Non-pigmented ciliary epithelial cell (primary cell): ENCODE results near the gene RASEF.
"Not testable (repeated sequence)": the region's sequence is repeated elsewhere in the genome, so short reads cannot be mapped to it uniquely, and the experiment has no call there.

Experiments used
- DNase-seq: peaks from one replicate; pipeline ENCODE4 v3.0.0-alpha.2; 2010; ENCODE audit warnings: low read depth

The RASEF gene

DNA sequence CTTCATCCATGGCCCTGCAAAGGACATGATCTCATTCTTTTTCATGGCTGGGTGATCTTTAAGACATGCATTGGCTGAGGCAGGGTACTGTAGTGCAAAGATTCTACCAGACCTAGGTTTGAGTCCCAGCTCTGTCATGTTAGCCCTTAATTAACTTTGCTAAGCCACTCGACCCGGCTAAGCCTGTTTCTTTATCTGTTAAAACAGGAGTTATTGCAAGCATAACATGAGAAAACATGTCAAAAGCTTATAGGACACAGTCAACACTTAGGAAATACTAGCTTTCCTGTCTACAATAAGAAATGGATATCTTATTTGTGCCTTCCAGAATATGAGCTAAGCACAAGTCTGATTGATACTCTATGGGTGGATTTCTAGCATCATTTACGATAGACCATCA lies 92.6 kb downstream of the RASEF start:
- DNase-seq = no peak

GRCh38 chr9:82969291-82969690 lies 93.7 kb downstream of the RASEF start:
- no peak for DNase-seq

- no peak for DNase-seq
Observed at GRCh38 chr9:82968816-82969215, 94.1 kb downstream of the RASEF start.

GRCh38 chr9:82968388-82968787 lies 94.6 kb downstream of the RASEF start:
- no peak for DNase-seq

DNA sequence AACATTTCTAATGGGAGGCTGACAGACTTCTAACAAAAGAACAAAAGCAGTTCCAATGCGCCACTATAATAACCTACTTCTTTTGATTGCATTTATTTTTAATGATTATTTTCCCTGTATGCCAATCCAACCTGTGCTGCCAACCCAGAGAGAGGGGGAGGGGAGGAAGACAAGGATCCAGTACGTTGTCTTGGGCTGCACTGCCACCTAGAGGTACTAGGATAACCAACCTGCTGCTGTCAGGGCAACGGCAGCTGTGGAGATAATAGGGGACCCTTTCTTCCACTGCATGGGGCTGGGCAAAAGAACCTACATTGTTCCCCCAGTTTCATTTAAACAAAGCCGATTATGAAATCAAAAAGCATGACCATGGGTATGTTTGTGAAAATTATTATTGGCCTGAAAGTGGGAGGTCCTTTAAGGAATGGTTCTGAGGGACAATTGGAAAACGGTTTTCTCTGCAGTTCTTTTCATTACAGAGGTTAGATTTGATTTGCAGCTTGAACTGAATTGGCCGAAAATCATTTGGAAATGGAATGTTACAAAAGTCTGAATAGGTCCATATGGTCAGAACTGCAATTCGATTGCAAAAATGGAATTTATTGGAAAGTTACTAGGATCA lies 101.3 kb downstream of the RASEF start:
- peak; percentile 45 for DNase-seq

DNA sequence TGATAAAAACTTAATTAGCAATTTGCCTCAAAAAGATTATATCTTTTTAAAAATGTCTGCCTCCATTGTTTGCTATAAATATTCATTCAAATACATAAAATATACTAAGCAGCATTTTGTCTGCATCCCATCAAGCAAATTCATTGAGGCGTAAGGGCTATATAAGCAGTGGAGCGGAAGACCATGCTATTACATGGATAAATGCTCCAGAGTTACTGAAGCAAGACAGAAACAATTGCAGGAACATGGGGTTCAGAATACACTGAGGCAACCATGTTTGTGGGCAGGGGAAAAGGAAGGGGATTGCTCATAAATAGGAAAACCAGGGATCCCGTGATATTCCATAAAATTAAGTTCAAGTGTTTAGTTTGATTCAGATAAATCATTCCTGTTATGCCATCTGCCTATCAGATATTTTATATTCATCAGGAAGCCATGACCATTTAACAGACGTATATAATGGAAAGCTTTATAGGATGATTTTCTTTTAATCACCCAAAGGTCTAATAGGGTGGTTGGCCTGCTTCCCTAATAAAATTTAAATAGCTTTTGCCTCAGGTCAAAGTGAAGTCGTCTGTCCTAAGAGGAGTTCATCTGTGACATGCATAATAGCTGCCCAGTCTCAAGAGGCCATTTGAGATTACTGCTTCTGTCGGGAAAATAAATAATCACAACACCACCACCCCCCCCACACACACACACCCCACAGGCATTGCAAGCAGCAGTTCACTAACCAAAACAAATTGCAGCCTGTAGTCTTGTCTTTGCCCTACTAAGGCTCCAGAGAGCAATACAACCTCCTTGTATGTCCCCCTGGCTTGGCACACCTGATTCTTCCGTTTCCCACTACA lies 105.2 kb downstream of the RASEF start:
- DNase-seq = peak; percentile 13

DNA sequence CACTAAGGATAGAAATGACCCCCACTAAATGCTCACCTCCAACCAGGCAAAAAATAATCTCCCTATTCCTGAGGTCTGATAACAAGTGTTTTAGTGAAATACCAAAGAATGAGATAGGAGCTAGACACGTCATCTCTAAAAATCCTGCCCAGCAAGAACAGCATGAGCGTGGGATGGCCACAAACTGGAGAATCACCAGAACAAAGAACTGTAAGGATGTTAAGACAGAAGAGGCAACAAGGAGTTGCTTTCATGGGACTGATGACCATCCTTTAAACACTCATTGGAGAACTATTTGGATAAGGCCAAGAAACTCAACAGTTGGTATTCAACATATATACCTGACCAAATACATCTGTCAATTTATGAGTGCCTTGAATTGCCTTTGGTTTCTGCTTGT lies 113.7 kb downstream of the RASEF start:
- no peak for DNase-seq

- DNase-seq = no peak
Observed at GRCh38 chr9:82940376-82940775, 122.6 kb downstream of the RASEF start.

GRCh38 chr9:82939451-82939850 lies 123.5 kb downstream of the RASEF start:
- DNase-seq = no peak

- no peak for DNase-seq
Observed at GRCh38 chr9:82938426-82939218, 124.3 kb downstream of the RASEF start.

GRCh38 chr9:82936561-82936960 lies 126.4 kb downstream of the RASEF start:
- not testable (repeated sequence) for DNase-seq

DNA sequence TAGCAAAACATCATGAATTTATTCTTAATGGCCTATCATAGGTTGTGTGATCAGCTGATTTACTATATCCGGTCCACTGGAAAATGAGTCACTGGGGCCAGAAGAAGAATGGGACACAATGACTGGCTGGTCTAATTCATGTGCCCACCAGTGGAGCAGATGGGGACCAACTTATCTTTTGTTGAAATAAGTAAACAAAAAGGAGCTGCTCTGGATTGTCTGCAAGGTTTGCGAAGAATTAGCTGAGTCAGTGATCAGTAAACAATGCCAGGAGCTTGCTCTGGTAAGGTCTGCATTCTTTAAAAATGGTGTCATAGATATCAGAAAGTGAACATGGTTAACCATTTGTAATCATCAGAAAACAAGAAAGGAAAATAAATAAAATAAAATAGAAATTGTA lies 128.0 kb downstream of the RASEF start:
- DNase-seq = peak; percentile 74

- DNase-seq = not testable (repeated sequence)
Observed at GRCh38 chr9:82934025-82934424, 128.9 kb downstream of the RASEF start.

GRCh38 chr9:82930116-82930515 lies 132.8 kb downstream of the RASEF start:
- no peak for DNase-seq
